ENCODE data around the gene BABAM2.

The BABAM2 gene

DNA sequence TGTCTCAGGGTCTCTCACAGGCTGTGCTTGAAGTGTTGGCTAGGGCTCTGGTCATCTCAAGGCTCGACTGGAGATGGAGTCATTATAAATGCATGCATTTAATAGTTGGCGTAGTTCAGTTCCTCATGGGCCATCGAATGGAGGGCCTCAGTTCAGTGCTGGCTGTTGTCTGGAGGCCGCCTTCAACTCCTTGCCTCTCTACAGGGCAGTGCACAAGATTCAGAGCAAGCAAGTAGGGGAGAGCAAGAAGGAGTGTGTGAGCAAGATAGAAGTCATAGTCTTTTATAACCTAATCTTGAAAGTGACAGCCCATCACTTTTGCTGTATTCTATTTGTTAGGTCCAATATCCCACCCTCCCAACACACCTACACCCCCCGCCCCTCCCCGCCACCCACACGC, 137.5 kb downstream of the BABAM2 start:
- DNase-seq (ENCODE audit: low read depth in 2 of 2) = no peak

DNA sequence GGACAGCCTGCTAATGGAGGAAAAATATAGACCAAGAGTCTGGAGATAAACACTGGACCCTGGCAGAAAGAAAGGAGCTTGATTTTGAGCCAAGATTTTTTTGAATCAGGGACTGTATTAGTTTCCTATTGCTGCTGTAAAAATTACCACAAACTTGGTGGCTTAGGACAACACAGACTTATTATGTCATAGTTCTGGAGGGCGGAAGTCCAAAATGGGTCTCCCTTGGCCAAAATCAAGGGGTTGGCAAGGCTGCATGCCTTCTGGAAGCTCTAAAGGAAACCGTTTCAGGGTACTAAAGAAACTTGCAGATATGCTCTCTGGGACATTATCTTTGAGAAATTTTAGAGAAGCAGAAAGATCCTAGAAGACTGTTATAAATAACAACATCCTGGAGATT, 140.1 kb downstream of the BABAM2 start:
- no peak for DNase-seq (ENCODE audit: low read depth in 2 of 2)

GRCh38 chr2:28032816-28033215, 142.3 kb downstream of the BABAM2 start:
- no peak for DNase-seq (ENCODE audit: low read depth in 2 of 2)

DNA sequence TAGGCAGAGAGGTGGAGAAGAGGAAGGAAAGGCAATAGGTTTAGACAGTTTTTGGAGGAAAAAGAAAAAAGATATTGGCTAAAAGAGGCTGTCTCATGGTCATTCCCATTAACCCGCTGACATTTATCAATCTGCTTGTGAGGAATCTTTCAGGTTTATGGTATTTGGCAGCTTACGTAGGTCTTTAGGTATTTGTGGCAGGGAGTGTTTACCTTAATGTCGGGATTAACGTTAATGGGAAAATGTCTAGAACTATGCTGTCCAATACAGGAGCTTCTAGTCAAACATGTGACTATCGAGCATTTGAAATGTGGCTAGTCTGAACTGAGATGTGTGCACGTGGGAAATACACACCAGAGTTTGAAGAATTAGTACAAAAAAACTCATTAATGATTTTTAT, 144.2 kb downstream of the BABAM2 start:
- no peak for DNase-seq (ENCODE audit: low read depth in 2 of 2)

DNA sequence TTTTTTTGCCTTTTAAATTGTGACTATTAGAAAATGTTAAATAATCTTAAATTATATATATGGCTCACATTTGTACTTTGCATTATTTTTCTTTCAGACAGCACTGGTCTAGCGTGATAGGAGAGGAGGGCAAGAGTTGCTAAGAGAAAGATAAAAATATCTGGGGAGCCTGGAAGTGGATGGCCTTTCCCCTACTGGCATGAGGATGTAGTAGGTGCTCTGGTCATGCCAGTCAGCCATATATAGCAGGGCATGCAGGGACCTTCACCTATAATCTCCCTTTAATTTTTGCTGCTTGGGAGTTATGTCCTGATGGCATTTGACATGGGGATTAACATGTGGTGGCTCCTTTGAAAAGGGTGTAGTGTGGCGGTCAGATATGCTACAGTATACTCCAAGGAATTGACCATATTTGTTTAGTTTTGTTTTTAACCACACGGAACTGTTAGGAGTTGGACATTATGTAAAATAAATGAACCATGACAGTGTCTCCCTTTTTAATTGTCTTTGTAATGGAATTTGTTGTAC, 144.7 kb downstream of the BABAM2 start:
- DNase-seq (ENCODE audit: low read depth in 2 of 2) = no peak

DNA sequence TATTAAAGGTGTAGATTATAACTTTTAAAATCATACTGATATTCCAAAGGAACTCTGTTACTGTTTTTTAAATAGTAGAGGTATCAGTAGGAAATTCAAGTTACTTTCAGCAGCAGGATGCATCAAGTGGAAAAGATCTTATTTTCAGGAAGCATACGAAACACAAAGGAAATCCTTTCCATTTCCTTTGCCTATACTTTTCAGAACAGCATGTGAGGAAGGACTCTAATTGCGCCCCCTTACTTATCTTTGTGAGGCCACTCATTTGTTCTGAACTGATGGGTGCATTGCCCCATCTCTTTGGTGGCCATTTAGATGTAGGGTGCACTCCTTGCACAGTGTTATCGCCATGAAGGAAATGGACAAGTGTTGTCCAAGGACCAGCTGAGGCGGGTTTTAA, 145.3 kb downstream of the BABAM2 start:
- DNase-seq (ENCODE audit: low read depth in 2 of 2) = no peak

GRCh38 chr2:28036307-28036706, 145.8 kb downstream of the BABAM2 start:
- DNase-seq (ENCODE audit: low read depth in 2 of 2) = no peak

DNA sequence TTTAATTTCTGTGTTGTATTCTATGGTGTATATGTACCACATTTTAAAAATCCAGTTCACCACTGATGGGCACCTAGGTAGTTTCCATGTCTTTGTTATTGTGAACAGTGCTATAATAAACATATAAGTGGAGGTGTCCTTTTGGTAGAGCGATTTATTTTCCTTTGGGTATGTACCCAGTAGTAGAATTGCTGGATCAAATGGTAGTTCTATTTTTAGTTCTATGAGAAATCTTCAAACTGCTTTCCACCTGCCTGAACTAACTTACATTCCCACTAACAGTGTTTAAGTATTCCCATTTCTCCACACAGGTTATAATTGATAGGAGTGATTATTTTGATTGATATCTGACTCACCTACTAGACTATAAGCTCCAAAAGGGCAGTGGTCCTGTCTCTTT, 148.2 kb downstream of the BABAM2 start:
- no peak for DNase-seq (ENCODE audit: low read depth in 2 of 2)

- no peak for DNase-seq (ENCODE audit: low read depth in 2 of 2)
Measured at GRCh38 chr2:28045676-28046351, 155.3 kb downstream of the BABAM2 start.

- no peak for DNase-seq (ENCODE audit: low read depth in 2 of 2)
Measured at GRCh38 chr2:28046921-28047320, 156.4 kb downstream of the BABAM2 start.

DNA sequence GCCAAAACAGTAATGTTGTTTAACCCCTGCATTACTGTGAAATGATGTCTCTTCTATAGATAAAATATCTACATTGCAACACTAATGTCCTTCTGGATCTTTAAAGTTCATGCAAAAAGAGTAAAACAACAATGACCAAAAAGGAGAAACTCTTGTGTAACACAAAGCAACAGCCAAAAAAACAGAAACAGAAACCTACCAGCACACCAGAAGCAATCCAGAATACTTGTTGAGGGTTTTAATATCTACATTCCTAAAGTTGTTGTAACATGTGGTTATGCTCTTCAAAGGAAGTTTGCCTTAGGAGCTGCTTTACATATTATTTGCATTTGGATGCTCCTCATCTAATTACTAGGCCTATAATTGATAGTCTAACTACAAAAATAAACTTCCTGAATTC, 157.2 kb downstream of the BABAM2 start:
- DNase-seq (ENCODE audit: low read depth in 2 of 2) = no peak

- DNase-seq (ENCODE audit: low read depth in 2 of 2) = no peak
Measured at GRCh38 chr2:28048341-28048740, 157.8 kb downstream of the BABAM2 start.

DNA sequence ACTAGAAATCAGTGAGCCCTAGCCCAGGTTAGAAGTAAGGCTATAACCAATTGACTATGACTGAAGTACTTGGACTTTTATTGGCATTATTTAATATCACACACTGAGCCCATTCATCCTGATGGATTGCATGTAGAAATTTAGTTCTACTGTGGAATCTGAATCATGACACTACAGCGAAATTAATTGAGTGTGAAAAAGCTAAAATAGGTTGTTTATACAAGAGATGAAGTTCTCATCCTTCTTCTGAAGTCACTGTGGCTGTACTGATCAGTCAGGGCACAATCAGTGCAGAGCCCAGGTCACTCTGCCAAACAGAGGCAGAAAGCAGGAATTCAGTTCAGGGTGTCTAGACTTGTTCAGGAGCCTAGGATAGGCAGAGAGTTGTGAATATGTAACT, 158.9 kb downstream of the BABAM2 start:
- no peak for DNase-seq (ENCODE audit: low read depth in 2 of 2)

- no peak for DNase-seq (ENCODE audit: low read depth in 2 of 2)
Measured at GRCh38 chr2:28049899-28050298, 159.4 kb downstream of the BABAM2 start.

- no peak for DNase-seq (ENCODE audit: low read depth in 2 of 2)
Measured at GRCh38 chr2:28052691-28053090, 162.2 kb downstream of the BABAM2 start.

DNA sequence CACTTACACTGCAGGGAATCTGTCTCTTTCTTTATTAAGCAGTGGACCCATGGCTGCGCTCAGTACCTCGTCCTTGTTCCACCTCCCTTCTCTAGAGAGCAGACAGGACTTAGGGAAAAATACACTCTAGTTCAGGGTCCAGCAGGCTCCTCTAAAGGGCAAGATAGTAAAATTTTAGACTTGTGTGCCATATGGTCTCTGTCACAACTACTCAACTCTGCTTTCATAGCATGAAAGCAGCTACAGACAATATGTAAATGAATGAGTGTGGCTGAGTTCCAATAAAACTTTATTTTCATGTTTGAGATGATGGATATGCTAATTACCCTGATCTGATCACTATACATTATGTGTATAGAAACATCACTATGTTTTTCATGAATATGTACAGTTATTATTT, 163.1 kb downstream of the BABAM2 start:
- DNase-seq (ENCODE audit: low read depth in 2 of 2) = no peak

- DNase-seq (ENCODE audit: low read depth in 2 of 2) = no peak
Measured at GRCh38 chr2:28054916-28055315, 164.4 kb downstream of the BABAM2 start.

GRCh38 chr2:28055325-28055970, 164.9 kb downstream of the BABAM2 start:
- no peak for DNase-seq (ENCODE audit: low read depth in 2 of 2)

DNA sequence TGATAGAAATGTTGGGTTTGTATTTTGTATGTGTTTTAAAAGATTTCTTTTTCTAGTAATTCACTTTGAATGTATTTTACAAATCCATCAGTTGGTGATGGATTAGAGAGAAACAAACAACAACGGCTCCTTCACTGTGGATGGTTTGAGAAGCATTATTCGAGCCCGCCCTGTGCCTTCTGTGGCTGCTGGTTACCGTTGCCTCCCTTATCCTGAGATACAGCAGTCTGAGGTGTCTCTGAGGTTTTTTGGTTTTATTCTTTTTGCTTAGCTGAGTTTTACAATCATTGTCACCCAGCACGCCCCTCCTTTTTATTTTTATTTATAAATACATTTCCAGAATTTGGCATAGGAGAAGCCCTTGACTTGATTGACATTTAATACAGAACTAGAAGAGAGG, 168.3 kb downstream of the BABAM2 start:
- DNase-seq (ENCODE audit: low read depth in 2 of 2) = no peak

GRCh38 chr2:28062867-28063266, 172.3 kb downstream of the BABAM2 start:
- DNase-seq (ENCODE audit: low read depth in 2 of 2) = no peak

DNA sequence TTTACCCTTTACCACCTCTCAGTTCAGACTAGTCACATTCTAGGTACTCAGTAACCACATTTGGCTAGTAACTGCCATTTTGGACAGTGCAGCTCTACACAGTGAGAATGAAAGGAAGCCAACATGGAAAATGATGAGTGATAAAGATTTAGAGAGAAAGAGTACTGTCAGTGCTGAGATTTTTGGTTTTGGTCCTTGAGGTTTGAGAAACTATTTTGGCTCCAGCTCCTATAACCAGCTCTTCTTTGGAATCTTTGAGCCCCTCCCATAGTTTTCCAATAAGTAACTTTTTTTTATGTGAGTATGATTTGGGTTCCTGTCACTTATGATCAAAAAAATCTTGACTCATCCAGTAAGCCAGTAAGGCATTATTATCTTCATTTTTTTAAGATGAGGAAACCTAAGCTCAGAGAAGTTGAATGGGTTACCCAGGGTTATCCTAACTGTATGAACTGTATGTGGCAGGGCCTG, 173.0 kb downstream of the BABAM2 start:
- DNase-seq (ENCODE audit: low read depth in 2 of 2) = no peak

DNA sequence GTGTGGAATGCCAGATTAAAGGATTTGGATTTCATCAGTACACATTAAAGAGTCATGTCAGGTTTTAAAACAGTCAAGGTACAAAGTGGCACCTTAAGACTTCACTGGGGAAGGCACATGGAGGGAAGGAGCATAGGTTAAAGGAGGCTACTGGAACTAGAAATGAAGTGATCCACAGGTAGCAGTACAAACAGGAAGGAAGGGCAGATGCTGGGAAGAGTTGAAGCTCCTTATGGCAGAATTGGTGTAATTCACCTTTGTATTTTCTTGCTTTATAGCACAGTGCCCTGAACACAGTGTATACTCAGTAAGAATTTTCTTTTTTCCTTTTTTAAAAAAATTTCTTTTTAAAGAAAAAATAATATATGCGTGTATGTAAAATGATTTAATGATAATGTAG, 177.1 kb downstream of the BABAM2 start:
- DNase-seq (ENCODE audit: low read depth in 2 of 2) = no peak

- no peak for DNase-seq (ENCODE audit: low read depth in 2 of 2)
Measured at GRCh38 chr2:28068088-28068487, 177.6 kb downstream of the BABAM2 start.
